NCI-H1092 (cell line): ENCODE results near the gene SGCD.
"Not testable (repeated sequence)": the region's sequence is repeated elsewhere in the genome, so short reads cannot be mapped to it uniquely, and the experiment has no call there.

Source experiments
- DNase-seq: peaks from one replicate; lab custom pipeline; 2025; lab: John Stamatoyannopoulos, UW

The SGCD gene

GRCh38 chr5:156628421-156628820 is 301.5 kb downstream of the SGCD start:
- DNase-seq = no peak

- no peak for DNase-seq
Measured at GRCh38 chr5:156631005-156631404, 304.0 kb downstream of the SGCD start.

- DNase-seq = no peak
Measured at GRCh38 chr5:156634301-156634700, 307.3 kb downstream of the SGCD start.

GRCh38 chr5:156640691-156641241 is 313.8 kb downstream of the SGCD start:
- no peak for DNase-seq

- DNase-seq = no peak
Measured at GRCh38 chr5:156641686-156642085, 314.7 kb downstream of the SGCD start.

GRCh38 chr5:156647034-156647451 is 320.1 kb downstream of the SGCD start:
- DNase-seq = no peak

- DNase-seq = no peak
Measured at GRCh38 chr5:156654444-156654843, 327.5 kb downstream of the SGCD start.

- no peak for DNase-seq
Measured at GRCh38 chr5:156655732-156656131, 328.8 kb downstream of the SGCD start.

- DNase-seq = not testable (repeated sequence)
Measured at GRCh38 chr5:156664832-156665231, 337.9 kb downstream of the SGCD start.

GRCh38 chr5:156666686-156667085 is 339.7 kb downstream of the SGCD start:
- DNase-seq = not testable (repeated sequence)

- no peak for DNase-seq
Measured at GRCh38 chr5:156667616-156668015, 340.7 kb downstream of the SGCD start.

- DNase-seq = no peak
Measured at GRCh38 chr5:156669416-156669815, 342.5 kb downstream of the SGCD start.

GRCh38 chr5:156670615-156671014 is 343.7 kb downstream of the SGCD start:
- DNase-seq = no peak

GRCh38 chr5:156675395-156675794 is 348.4 kb downstream of the SGCD start:
- no peak for DNase-seq

GRCh38 chr5:156677963-156678362 is 351.0 kb downstream of the SGCD start:
- DNase-seq = no peak

GRCh38 chr5:156678484-156678883 is 351.5 kb downstream of the SGCD start:
- DNase-seq = no peak

GRCh38 chr5:156680831-156681230 is 353.9 kb downstream of the SGCD start:
- no peak for DNase-seq

- no peak for DNase-seq
Measured at GRCh38 chr5:156681265-156681664, 354.3 kb downstream of the SGCD start.

GRCh38 chr5:156682971-156683370 is 356.0 kb downstream of the SGCD start:
- DNase-seq = no peak

GRCh38 chr5:156683509-156683908 is 356.5 kb downstream of the SGCD start:
- DNase-seq = no peak

- no peak for DNase-seq
Measured at GRCh38 chr5:156684216-156684615, 357.3 kb downstream of the SGCD start.

GRCh38 chr5:156685481-156685880 is 358.5 kb downstream of the SGCD start:
- no peak for DNase-seq

- DNase-seq = no peak
Measured at GRCh38 chr5:156686380-156686779, 359.4 kb downstream of the SGCD start.

GRCh38 chr5:156686796-156687195 is 359.8 kb downstream of the SGCD start:
- no peak for DNase-seq

- DNase-seq = no peak
Measured at GRCh38 chr5:156687514-156687913, 360.6 kb downstream of the SGCD start.
